GM19239 (cell line): ENCODE measurements around the gene SIGLEC14.
A peak's percentile ranks its signal among the peaks of the same experiment; 100 is the strongest.

Experiments used
- DNase-seq: peaks from one replicate; pipeline ENCODE4 v3.0.0; 2011; ENCODE audit warnings: low spot score; ENCODE audit not compliant: insufficient read length
- FAIRE-seq: peaks from 2 replicates; lab custom pipeline; 2011; peaks lifted over from hg19 to GRCh38; lab: Jason Lieb, UNC

Gene SIGLEC14

DNA sequence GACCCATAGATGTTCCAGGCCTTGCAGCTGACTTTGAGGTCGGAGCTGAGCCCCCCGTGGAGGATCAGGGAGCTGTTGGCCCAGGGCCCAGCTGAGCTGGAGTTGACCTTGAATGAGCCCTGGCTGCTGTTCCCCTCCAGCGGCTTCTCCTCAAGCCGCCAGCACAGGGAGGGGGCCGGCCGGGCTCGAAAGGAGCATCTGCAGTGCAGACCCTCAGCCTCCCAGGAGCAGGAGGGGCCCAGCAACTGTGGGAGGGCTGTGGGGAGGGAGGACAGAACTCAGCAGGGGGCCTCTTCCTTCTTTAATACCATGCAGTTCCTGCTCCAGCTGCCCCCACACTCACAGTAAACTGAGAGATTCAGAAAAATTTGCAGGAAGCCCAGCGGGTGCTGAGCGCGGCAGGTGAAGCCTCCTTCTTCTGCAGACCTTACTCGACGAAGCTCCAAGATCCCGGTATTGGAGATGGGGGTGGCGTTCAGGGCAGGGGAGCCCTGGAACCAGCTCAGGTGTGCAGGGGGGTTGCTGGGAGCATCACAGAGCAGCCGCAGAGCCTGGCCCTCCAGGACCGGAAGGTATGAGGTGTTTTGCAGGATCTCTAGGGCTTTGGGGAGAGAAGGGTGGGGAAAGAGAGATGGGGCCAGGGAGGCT lies 19.0 kb downstream of the SIGLEC14 start:
- DNase-seq (no peak), FAIRE-seq (no peak)

DNA sequence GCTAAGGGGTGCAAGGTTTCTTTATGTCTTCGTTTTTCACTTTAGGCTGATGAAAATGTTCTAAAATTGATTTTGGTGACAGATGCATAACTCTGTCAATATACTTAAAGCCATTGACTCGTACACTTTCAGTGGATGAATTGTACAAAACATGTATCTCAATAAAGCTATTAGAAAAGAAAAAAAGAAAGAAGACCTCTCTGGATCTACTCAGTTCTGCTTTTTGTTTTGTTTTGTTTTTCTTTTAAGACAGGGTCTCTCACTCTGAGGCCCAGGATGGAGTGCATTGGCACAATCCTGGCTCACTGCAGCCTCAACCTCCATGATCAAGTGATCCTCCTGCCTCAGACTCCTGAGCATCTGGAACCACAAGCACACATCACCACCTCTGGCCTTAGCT lies 19.9 kb downstream of the SIGLEC14 start:
- FAIRE-seq = no peak
- DNase-seq = no peak

DNA sequence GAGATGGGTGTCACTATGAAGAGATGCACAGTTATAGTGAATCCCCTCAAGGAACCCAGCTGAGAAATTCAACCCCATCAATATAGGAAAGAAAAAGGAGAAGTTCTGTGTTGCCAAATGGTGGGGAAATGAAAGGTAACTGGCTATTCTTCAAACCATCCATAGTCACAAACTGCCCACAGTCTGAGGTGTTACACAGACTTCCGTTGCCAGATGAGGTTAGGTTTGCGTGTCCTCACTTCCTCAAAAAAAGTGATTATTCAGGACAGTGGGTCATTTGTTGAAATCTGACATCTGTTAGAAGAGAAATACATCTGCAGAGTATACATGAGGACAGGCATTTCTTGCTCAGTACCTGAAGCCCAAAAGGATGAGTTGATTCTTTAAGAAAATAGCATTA lies 25.4 kb downstream of the SIGLEC14 start:
- DNase-seq (peak; percentile 52), FAIRE-seq (peak; percentile 96)

DNA sequence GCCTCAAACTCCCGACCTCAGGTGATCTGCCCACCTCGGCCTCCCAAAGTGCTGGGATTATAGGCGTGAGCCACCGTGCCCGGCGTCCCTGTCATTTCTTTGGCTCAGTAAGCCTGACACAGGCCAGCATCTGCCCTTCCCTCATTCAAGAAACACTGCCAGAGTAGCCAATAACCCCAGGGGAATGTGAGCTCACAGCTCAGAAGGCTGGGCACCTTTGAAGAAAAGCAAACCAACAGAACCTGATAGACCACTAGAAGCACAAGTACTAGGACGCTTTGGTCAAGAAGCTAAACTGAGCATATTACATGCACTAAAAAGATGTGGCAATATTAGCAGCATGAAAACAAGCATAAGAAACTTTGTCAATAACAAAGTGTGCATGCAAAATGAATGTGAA lies 30.6 kb downstream of the SIGLEC14 start:
- no peak for DNase-seq

DNA sequence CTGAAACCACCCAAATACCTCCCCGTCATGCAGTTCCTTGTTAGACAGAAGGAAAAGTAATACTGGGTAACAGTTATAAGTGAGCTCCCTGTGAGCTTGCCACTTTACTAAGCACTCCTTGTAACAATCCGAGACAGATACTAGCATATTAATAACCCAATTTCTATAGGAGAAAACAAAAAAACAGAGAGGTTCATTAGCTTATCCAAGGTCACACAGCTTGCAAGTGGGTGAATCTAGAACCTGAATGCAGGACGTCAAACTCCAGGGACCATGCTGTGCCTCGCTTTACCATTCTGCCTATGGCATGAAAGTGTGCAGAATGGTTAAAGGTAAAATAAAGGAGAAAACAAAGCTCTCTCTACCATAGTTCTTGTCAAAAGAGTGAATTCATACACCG lies 31.8 kb downstream of the SIGLEC14 start:
- FAIRE-seq (no peak), DNase-seq (no peak)

More for the DNA sequence above, 30.6 kb downstream of the SIGLEC14 start:
- no peak for FAIRE-seq

DNA sequence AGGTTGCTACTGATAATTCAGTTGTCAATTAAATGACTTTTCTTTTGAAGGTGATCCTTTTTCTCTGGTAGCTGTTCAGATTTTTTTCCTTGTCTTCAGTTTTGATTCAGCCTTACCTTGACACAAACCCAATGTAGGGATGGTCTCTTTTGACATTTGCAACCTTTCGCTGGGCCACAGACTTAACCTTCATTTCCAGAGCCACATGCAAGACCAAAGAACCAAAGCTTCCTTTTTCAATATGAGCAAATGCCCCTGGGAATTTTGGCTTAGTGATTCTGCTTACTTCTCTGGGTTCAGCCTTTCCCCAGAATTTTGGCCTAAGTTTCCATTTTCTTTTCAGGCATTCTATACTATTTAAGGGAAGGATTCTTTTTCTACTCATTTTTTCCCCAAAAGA lies 36.0 kb downstream of the SIGLEC14 start:
- no peak for FAIRE-seq
- no peak for DNase-seq

DNA sequence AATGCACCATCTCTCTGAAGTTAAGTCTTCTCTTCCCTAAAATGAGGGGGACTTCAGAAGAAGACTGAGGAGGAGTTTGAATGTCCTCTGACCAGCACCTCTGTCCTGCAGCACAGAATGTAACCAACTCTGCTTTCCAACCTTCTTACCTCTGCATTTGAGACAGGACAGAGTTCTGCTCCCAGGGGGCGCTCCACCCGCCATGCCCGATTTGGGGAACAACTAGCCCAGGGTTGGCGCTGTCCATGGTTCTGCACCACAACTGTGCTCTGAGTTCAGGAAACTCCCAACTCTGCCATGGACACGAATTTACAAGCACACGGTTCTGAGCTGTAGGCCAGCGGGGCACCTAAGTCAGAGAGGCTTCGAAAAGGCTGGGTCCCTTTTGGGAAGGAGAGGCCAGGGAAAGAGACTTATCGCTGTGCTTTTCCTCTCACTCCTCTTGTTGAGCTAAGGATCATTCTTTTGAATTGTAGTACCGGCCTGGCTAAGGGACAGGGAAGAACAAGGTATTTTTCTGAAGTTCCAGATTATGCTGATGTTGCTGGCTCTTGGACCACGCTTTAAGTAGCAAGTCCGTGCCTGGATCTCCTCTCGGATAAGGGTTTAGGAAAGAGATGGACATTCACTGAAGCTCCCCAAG lies 38.6 kb downstream of the SIGLEC14 start:
- peak; percentile 89 for FAIRE-seq
- no peak for DNase-seq

DNA sequence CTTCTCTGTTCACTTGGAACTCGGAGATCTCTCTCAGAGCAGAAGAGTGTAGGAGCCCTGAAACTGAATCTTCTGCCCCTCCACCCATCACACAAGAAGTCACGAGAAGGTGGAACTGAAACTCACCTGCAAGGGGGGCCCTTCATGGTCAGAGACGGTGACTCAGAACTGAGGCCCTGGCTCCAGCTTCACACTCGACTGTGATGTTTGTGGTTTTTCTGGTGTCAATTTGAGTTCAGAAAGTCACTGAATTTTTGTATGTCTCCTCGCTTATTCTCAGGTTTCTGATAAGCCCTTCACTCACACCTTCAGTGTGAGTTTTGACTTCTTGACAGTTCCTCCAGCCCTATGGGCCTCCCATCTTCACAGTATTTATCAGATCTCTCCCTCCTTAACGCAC lies 39.5 kb downstream of the SIGLEC14 start:
- FAIRE-seq (peak; percentile 99), DNase-seq (peak; percentile 87)

DNA sequence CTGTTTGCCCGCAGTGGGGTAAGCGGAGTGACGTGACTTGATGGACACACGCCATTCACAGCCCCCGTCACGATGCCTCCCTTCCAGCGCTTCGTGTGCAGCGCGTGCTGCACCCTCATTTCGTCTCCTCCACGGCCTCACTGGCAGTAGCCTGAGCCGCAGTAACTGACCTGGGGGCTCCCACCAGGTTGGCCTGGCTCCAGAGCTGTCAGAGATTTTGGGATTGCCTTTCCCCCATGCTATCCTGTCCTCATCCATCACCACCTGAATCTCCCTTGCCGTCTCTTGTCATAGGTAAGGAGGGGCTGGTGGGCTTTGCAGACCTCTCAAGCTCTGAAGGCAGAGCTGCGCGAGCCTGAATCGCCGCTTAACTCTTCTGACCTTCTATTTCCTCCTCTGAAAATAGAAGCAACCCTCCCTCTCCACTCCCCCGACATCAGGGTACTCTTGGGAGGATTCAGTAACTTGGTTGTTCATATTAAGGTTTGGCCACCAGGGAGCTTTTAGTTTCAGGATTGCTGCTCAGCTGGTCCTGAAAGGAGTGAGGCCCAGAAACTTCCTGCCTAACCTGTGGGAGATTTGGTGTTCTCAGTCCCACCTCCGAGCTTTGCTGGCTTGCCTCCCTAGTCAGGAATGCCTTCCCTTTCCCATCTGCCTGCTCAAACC lies 44.3 kb downstream of the SIGLEC14 start:
- peak; percentile 65 for DNase-seq

DNA sequence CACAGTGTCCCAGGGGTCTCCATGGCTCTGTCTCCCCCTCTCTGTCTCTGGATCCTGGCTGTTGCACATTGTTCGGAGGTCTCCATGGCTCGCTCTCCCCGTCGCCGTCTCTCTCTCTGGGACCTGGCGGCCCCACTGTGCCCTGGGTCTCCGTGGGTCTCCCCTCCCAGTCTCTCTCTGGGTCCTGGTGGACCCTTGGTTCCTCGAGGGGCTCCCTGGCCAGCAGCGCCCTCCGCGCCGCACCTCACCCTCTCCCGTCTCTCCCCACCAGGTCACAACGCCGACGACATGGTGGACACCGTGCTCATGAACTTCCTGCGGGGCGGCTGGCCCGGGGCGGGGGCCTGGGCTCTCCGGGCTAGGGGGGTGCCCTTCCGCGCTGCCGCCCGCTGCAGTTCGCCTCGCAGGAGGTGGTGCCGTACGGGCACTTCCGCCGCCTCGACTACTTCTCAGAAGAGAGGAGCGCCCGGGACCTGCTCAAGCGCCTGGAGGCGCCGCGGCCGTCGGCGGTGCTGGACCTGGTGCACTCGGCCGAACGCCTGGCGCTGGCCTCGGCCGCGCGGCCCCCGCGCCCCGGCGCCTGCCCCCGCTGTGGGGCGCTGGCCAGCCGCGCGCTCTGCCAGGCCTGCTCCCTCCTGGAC lies 45.6 kb downstream of the SIGLEC14 start:
- no peak for DNase-seq
- FAIRE-seq = no peak

More for the DNA sequence above, 44.3 kb downstream of the SIGLEC14 start:
- peak; percentile 90 for FAIRE-seq

DNA sequence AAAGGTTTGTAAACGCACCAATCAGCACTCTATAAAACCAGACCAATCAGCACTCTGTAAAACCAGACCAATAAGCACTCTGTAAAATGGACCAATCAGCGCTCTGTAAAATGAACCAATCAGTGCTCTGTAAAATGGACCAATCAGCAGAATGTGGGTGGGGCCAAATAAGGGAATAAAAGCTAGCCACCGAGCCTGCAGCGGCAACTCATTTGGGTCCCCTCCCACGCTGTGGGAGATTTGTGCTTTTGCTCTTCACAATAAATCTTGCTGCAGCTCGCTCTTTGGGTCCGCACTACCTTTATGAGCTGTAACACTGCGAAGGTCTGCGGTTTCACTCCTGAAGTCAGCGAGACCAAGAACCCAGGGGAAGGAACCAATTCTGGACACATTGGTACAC lies 47.5 kb downstream of the SIGLEC14 start:
- no peak for DNase-seq
- FAIRE-seq = no peak

DNA sequence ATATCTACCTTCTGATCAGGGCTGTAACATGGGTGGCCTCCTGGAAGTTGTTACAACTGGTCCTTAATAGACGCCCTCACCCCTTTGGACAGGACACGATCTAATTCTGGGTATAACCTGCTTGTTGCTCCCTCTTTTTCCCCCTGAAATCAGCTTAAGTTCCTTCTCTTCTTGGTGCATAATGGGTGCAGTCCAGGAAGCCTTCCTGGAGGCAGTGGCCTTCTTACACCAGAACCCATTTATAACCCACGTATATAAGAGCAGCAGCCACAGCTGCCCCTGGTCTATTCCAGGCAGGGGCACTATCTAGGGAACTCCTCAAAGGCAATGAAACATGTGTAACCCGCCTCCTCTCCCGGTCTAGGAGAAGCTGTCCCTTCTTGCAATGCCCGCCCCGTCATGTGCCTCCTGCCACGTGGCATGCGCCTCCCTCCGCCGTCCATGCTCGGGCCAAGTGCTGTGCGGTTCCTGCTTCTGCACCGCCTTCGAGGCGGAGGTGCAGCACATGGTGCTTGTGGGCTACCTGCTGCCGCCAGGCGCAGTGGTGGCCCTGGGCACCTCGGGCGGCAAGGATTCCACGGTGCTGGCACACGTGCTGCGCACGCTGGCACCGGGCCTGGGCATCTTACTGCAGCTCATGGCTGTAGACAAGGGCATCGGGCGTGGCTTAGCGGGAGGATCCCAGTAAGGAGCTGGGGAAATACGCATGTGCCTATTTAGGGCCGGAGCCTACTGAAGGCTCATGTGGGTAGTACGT lies 48.3 kb downstream of the SIGLEC14 start:
- no peak for DNase-seq
- FAIRE-seq = no peak

DNA sequence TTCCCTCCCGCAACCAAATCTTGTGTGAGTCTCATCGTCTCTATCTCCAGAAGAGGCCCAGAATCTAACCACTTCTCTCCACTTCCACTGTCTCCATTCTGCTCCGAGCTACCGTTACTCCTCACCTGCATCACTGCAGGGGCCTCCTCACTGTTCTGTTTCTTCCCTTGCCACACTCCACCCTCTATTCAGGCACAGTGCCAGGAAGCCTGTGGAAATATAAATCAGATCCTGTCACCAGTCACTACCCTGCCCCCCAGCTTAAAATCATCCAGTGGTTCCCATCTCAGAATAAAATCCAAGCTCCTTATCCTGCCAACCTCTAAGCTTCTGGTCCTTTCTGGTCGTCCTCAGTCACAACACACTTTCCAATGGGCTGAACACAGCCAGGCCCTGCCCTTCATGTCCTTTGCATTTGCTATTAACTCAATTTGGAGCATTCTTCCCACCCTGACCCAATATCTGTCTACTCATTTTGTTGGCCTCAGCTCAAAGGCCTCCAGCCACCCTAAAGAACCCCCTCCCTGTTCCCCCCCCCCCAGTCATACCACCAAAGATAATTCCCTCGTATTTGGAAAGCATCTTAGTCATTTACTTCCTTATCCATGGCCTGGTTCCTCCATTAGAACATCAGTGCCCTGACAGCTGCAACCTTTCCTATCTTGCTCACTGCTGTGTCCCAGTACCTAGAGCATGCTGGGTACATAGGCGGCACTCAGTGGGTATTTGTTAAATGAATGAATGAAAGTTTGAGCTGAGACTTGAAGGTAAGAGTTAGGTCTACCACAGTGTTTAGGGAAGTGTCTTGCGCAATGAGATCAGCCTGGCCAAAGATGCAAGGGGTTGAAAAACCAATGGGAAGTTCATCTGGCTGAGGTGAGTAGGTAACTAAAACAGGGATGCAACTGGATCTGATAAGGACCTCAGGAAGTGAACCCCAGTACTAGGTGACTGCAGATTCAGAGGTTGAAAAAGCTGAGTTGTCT lies 51.1 kb downstream of the SIGLEC14 start:
- DNase-seq (no peak), FAIRE-seq (no peak)

DNA sequence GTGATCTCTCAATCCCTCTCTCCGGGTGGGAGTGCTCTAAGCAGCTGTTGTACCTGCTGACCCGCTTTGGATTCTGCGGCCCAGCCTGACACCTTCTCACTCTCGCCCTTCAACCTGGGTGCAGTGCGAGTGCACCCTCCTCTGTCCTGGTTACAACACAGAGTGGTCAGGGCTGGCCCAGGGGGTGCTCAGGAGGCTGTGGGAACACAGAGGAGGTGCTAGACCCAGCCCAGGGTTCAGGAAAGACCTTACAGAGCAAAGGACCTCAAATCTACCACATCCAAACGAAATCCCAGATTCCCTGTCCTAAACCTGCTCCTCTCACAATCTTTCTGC lies 51.9 kb downstream of the SIGLEC14 start:
- FAIRE-seq (no peak), DNase-seq (no peak)

DNA sequence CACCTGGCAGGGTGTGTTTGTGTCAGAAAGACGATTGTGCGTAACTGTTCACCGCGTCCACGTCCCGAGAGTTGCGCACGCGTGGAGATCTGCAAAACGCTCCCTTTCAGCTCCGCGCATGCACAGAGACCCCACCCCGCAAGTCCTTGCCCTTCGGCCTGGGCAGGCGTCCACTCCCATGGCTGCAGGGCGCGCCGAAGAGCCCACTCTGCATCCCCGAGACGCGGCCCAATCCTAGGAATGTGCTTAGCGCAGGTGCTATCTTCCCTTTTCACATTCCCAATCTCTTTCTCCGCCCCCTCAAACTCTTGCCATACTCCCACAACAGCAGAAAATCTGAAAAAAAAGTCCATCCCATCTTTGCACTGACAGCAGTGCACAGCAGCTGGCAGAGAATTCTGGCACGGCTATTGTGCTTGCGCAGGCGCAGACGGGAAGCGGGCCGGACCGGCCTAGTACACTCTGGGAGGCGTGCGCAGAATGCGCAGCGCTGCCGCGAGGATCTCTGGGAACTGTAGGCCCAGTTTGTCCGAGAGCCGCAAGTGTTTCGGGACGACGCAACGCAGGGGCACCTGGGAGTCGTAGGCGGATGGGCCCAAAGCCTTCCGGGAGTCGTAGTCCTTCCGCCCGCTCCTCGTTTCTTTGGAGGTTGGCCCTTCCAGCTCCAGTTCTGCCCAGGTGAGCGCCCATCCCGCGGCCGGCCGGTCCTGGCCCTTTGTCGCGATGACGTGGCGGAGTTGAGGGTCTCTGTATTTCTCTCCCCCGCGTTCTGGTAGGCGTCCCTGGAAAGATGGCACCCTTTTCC lies 52.5 kb downstream of the SIGLEC14 start:
- FAIRE-seq = peak; percentile 99
- peak; percentile 96 for DNase-seq

DNA sequence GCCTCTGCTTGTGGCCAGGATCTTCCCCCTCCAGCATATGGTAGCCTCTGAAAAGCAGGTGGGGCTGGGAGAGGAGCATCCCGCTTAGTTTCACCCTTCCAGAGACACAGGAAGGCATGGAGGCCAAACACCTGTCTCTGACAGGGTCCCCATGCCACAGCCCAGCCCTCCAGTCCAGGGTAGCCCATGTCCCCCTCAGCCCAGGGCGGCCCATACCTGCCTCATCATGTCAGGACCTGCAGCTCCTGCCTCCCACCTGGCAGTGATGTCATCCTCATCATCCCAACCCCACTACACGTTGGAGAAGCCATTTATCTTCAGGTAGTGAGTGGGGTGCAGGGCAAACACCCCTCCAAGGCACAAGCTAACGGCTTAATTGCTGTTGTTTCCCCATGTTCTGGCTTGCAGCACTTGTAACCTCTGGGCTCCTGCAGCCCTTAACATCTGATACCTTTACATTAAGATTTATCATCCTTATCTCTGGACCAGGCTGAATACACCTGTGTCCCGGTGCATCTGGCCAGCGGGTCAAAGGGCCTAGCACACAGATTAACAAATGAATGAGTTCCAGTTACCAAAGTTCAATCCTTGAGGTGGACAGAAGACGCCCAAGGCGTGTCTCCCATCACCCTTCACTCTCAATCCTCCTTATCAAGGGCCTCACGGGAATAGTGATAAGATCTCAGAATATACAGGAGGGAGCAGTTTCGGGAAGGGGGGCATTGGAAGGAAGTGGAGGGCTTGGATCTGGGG lies 53.3 kb downstream of the SIGLEC14 start:
- DNase-seq (no peak), FAIRE-seq (no peak)
